COR-L47 (cell line): ENCODE results near the gene PLIN4.
"Not testable (repeated sequence)": the region's sequence is repeated elsewhere in the genome, so short reads cannot be mapped to it uniquely, and the experiment has no call there.

ENCODE experiments used
- DNase-seq: peaks from one replicate; lab custom pipeline; 2025; lab: John Stamatoyannopoulos, UW

Gene PLIN4

DNA sequence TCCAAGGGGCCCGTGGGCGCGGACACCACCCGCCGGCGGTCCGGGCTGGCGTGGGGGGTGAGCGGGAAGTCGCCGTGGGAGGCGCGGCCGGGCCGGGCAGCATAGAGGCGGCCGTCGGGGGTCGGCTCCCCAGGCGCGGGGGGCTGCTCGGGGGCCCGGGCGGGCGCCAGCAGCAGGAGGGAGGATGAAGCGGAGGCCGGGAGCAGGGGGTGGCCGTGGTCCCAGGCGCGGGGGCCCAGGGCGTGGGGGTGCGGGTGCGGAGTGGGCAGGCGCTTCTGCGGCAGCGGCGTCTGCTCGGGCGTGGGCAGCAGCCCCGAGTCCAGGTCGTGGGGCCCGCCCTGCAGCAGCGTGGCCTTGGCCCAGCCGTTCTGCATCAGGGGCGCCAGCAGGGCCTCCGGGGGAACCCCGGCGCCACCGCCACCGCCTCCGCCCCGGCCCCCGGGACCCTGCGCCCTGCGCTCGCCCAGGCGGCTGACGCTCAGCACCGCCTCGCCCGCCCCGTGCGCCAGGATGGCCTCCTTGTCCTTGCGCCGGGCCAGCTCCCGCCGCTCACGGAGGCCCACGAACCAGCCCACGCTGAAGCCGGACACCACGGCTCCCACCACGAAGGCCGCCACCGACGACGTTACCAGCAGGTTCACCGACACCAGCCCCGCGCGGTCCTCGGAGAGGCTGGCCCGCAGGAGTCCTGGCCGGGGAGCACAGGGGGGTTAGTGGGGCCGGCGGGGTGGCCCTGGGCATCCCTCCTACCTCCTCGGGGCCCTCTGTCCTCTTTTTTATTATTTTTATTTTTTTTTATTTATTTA lies 25.8 kb upstream of the PLIN4 start:
- no peak for DNase-seq

DNA sequence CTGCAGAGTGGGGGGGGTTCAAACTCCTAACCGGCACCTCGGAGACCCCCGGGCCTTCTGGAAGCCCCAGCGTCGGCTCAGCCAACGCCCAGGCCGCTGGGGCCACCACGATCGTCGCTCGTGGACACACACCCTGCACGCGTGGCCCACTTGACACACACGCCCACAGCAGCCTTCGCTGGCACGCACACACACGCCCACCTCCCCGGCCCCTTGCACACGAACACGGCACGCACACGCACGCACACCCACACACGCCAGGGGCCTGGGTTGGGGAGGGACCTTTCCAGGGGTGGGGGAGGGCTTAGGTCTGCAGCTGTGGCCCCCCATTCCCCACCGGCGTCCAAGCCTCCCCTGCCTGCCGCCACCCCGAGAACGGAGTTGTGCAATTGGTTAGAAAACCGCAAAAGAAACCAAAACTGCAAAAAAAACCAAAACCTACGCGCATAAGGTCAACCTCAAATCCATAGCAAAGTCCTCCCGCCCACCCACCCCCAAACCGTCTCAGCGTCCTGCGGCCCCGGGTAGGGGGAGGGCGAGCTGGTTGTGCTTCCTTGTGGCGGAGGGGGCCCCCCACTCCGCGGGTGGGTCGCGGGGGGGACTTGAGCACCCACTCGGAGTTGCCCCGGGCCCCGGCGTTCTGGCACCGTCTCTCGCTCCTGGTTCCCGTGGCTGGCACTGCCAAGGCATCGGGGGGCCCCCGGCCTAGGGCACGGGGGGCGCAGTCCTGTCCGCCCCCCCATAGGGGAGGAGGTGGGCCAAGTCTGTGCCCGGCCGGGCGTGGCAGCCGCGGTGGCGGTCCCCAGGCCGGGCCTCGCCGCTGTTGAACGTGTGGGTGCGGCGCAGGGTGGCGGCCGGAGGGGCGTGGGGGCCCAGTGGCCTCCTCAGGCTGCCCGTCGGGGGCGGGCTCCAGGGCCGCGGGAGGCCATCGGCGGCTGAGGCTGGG lies 24.9 kb upstream of the PLIN4 start:
- no peak for DNase-seq

DNA sequence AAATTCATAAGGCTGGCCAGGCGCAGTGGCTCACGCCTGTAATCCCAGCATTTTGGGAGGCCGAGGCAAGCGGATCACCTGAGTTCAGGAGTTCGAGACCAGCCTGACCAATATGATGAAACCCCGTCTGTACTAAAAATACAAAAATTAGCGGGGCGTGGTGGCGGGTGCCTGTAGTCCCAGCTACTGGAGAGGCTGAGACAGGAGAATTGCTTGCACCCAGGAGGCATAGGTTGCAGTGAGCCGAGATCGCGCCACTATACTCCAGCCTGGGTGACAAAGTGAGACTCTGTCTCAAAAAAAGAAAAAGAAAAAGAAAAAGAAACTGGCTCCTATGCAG lies 23.5 kb upstream of the PLIN4 start:
- not testable (repeated sequence) for DNase-seq

DNA sequence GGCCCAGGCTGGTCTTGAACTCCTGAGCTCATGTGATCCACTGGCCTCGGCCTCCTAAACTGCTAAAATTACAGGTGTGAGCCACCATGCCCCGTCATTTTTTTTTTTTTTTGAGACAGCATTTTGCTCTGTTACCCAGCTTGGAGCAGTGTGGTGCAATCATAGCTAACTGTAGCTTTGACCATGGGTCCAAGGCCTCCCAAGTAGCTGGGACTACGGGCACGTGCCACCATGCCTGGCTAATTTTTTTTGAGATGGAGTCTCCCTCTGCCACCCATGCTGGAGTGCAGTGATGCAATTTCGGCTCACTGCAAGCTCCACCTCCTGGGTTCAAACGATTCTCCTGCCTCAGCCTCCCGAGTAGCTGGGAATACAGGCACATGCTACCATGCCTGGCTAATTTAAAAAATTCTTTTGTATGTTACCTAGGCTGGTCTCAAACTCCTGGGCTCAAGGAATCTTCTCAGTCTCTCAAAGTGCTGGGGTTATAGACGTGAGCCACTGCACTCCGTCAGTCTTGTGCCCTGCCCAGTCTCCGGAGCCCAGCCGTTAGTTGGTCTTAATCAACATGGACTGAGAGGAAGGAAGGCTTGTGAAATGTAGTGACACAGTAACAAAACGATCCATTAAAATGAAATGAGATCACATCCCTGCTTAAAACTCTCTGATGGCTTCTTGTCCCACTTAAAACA lies 23.0 kb upstream of the PLIN4 start:
- no peak for DNase-seq

DNA sequence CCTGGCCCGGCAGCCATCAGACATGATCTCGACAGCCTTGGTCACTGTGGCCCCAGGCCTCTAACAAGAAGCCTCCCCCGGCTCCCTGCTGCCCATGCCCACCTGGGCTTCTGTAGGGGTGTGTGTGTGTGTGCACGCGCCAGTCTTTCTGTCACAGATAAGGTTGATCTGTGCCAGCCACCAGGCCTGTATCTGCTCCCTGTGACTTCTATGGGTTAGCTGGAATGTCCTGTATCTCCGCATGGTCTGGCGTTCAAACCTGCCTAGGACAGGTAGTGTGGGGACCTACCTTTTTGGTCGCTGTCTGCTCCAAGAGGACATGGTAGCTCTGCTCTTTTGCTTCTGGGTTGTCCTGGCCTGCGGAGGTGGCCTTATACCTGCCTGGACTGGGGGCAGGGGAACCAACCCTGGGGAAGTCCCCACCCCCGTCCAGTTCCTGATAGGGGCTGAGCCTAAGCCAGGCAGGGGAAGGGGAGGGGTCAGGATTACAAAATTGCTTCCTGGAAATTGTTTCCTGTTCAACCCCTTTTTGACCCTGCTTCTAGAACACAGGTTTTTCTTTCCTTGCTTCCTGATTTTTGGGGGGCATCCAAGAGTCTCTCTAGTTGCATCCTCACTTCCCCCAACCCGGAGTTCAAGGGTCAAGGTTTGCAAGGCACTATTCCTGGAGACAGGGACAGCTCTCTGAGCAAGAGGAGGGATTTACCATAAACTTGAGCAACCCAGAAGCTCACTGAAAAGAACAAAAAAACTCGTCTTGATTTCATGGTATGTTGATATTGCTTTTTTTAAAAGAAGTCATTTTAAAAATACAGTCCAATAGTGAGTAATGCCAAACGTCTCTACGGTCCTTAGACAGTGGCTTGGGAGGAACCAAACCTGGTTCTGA lies 21.7 kb upstream of the PLIN4 start, which contains the start of gene LRG1:
Gene LRG1 (minus strand): TSS at position 344 of the 889 bp plus-strand sequence. CDS start 23 bp downstream, at position 321.
- DNase-seq = no peak

DNA sequence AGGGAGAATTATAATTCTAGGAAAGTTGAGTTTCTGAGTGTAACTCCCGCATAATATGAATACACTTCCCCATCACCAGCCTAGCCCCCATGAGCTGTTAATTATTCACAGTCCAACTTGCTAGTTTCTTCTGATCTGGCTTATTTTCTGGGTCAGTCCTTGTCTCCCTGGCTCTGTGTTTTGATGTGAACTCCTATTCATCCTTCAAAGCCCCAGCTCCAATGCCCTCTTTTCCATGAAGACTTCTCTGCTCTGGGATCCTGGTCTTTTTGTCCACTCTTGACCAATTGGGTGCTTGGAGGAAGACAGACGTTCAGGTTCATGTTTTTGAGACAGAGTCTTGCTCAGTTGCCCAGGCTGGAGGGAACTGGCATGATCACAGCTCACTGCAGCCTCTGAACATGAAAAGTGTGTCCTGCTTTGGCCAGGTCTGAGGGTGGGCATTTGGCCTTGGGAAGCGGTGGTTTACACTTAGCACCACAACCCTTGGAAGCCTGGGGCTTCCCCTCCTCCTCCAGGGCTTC lies 20.9 kb upstream of the PLIN4 start:
- no peak for DNase-seq

DNA sequence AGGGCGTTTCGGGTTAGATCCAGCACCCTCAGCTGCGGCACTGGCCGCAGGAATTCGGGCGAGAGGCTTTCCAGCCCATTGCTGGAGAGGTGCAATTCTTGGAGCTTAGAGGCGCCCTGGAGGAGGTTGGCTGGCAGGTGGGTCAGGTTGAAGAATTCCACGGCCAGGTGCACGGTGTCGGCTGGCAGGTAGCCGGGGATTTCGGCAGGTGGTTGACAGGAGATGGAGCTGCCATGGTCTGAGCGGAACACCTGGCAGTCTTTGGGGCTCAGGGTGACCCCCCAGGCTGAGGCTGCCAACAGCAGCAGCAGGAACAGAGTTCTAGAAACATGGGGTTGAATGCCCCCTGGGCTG lies 20.3 kb upstream of the PLIN4 start:
- DNase-seq = no peak

DNA sequence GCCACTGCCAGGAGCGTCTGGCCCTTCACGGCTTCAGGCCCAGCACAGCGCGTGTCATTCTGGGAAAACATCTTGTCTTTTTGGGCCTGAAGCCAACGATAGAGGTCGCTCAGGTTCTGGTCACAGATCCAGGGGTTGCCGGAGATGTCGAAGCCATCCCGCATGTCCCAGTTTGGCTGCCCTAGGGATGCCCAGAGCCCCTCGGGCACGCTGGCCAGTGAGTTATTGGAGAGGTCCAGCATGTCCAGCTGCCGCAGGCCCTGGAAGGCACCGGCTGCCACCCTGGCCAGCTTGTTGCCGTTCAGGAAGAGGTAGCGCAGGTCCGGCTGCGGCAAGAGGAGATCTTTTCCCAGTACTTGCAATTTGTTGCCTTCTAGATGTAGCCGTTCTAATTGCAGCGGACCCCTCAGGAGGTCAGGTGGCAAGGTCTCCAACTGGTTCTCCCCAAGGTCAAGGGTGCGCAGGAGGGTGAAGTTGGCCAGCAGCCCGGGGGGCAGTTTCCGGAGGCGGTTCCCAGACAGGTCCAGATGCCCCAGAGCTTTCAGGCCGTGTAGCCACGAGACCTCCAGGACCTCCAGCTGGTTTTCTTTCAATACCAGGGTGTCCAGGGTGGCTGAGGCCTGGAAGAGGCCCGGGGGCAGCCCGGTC lies 19.8 kb upstream of the PLIN4 start:
- no peak for DNase-seq

DNA sequence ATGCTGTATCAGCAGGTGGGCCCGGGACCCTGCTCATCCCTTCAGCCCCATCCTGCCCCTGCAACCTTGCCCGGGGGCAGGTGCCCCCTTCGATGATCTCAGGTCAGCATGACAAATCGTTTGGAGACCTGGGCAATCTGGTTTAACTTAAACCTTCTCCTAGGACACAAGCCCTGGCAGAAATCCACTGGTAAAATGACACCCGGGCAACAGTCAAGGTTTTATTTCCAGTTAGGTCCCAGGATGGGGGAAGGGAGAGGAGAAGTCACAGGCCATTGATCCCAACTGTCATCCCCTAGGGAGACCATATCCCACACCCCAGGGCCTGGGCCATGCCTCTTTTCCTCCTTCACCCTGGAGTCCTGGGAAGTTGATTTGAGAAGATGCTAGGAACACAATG lies 18.5 kb upstream of the PLIN4 start:
- no peak for DNase-seq

DNA sequence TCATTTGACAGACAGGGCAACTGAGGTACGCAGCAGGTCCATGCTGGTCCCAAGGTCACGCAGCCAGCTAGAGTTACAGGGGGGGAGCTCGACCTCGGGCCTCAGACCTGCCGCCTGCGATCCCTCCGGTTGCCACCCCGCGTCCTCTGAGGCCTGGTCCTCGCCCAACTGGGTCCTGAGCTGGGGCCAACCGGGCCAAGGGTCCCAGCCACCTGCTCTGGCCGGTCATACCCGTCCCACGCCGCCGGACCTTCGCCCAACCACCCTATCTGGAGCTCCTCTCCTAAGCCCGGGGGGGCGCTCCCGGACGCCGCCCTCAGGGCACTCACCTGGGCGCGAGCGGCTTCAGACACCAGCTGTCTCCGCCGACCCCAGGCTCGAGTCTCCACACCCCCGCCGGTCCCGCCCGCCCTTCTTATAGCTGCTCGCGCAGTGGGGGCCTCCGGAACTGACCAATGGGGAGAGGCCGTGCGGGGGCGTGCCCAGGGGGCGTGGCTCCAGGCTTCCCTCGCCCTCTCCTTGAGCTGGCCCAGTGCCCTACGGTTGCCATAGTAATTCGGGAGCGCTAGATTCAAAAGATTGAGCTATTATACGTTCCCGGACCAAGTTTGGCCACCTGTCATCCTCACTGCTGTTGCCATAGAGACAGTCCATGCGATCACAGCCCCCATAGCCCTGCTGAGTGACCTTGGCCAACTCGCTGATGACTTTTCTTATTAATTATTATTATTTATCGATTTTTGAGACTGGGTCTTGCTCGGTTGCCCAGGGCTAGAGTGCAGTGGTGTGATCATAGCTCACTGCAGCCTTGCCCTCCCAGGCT lies 16.8 kb upstream of the PLIN4 start, which contains the start of gene PLIN5:
Gene PLIN5 (minus strand): TSS at position 389 of the 823 bp plus-strand sequence. CDS start 1,150 bp downstream, outside the sequence.
- peak; percentile 80 for DNase-seq

DNA sequence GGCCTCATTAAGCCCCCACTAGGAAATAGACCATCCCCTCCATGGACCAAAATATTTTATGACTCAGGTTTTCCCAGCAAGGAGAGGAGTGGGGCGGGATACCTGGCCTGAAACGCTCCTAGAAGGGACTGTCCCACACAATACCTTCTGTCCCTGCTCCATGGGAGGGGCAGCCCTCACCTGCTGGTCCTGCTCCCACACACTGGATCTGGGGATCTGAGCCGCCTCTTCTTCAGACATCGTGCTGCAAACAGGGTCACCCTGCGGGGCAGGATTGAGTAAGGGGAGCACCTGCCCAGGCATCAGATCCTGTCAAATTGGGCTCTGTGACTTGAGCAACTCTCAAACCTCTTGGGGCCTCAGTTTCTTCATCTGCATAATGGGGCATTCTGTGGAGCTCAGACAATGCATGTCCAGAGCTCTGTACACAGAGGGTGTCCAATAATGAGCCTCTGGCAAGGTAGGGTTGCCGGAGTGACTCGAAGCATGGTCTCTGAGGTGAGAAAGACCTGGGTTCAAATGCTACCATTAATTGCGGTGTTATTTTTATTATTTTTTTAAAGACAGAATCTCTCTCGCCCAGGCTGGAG lies 15.6 kb upstream of the PLIN4 start:
- DNase-seq = no peak

DNA sequence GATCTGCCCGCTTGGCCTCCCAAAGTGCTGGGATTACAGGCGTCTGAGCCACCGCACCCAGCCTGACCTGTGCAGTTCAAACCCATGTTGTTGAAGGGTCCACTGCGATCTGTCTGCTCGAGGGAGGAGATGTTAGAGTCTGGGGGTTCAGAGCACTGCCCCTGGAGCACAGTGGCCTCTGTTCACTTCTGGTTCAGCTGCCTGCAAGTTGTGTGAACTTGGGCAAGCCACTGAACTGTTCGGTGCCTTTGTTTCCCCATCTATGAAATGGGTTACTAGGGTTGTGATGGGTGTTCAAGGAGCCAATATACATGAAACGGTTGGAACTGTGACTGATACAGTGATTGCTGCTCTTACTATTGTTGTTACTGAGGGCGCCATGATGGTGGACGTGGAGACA lies 15.0 kb upstream of the PLIN4 start:
- DNase-seq = no peak

DNA sequence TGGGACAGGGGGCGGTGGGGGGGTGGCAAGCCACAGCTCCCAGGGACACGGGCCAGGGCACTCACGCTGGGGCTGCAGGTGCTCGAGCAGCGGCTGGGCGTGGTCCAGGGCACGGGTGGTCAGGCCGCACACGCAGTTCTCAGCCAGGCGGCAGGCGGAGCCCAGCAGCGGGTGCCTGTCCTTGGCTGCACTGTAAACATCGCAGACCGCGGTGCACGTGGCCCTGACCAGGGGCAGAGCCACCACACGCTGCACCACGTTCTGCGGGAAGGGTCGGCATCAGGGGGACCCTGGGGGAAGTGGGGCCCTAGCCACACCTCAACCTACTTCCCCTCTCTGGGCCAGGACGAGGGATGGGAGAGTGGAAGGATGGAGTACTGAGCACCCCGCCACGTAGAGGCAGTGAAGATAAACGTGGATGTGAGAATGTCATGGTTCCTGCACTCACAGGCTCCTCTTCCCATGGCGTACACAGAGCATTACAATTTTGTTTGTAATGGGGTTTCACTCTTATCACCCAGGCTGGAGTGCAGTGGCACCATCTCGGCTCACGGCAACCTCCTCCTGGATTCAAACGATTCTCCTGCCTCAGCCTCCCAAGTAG lies 13.4 kb upstream of the PLIN4 start:
- no peak for DNase-seq

DNA sequence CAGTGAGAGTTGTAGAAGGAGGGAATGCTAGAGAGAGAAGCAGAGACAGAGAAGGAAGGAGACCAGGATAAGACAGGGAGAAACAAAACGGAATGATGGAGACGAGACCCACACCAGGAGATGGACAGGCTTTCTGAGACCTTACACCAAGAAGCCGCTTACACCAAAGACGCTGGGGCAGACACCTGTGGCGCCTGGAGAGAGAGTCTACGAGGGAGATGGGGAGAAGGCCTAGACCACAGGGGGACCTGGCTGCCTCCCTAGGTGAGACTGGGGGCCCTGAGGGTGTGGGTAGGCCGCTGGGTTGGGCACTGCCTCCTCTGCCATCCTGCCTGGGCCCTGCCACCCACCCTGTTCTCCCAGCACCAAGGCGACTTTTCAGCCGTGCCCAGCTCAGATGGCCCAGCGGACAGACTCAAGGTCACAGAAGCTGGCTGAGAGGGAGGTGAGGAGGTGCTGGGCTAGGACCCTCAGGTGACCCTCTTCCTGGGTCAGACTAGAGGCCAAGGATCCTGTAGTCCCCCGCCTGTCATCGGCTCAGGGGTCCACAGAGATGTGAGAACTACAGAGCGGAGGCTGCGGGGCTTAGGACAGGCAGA lies 11.7 kb upstream of the PLIN4 start:
- no peak for DNase-seq

DNA sequence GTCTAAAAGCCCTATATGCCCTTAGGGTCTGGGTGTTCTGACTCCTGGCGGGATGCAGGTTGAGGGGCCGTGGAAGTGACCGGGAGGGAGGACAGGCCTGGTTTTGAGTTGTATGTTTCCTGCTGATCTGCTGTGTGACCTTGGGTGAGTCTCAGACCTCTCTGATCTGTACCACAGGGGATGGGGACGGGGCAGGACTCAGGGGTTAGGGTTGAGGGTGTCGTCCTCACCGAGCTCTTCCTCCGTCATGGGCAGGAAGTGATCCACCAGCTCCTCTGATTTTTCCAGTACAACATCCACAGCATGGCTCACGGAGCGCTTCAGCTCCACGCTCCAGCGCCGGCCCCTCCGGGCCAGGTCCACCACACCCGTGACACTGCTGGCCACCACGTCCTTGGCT lies 10.6 kb upstream of the PLIN4 start:
- no peak for DNase-seq

DNA sequence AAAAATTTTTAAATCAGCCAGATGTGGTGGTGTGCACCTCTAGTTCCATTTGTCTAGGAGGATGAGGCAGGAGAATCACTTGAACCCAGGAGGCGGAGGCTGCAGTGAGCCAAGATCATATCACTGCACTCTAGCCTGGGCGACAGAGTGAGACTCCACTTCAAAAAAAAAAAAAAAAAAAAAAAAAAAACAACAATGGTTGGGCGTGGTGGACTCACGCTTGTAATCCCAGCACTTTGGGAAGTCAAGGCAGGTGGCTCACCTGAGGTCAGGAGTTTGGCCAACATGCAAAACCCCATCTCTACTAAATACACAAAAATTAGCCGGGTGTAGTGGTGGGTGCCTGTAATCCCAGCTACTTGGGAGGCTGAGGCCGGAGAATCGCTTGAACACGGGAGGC lies 9.1 kb upstream of the PLIN4 start:
- DNase-seq = not testable (repeated sequence)

DNA sequence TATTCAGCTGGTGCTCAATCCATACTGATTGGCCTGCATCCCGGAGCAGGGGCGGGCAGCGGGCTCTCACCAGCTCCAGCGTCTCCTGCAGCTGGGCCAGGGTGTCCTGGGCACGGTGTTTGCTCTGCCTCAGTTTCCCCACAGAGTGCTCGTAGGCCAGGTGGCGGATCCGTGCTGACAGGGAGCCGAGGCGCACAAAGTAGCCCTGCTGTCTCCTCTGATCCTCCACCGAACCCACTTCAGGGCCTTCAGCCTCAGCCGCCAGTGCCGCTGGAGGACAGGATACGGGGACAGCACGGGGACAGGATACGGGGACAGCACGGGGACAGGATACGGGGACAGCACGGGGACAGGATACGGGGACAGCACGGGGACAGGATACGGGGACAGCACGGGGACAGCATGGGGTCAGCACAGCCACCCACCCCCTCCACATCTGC lies 7.3 kb upstream of the PLIN4 start:
- no peak for DNase-seq

DNA sequence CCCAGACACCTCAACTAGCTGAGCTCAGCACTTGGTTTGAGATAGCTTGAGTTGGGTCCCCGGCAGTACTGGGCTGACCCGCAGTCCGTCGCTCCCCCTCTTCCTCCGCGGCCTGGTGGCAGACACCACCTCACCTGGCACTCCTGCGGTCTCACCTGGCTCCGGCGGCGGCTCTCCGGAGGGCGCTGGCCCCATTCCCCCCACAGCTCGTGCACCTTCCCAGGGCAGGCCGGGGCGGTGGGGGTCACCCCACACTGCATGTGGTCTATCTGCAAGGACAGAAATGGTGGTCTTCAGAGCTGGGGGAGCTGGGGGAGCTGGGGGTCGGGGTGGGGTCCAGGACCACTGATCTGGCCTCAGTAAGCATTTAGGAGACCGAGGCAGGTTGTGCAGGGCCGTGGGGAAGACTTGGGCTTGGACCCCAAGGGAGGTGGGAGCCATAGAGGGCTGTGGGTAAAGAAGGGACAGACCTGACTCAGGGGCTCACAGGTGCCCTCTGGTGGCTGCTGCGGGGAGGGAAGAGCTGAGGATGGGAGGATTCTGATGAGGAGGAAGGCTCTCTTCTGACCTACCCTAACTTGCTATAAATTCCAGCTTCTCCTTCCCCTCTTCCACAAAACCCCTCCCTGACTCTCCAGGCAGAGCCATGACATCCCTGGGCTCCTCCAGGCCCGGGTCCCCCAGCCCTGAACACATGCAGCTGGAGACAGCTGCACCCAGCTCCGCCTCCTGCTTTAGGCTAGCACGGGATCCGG lies 6.7 kb upstream of the PLIN4 start:
- DNase-seq = no peak
